HEK293 (cell line): ENCODE data around the gene CLIC3.

Experiments
- CTCF ChIA-PET: fragments of 350-600 bp; formaldehyde crosslinking; extraction: SDS; loops from one replicate; lab custom pipeline; 2021; ENCODE audit warnings: antibody characterized with exemption; lab: Yijun Ruan, JAX
- POLR2A ChIA-PET: fragments of 300-600 bp; formaldehyde crosslinking; extraction: SDS; loops from one replicate; lab custom pipeline; 2020; ENCODE audit warnings: antibody characterized with exemption, inconsistent platforms; lab: Yijun Ruan, JAX
- H3K27ac ChIP-seq: fragments of 200-500 bp; sonication (Bioruptor generic); 2 replicates; pipeline ENCODE4 v1.5.1; 2014; ENCODE audit warnings: low read depth, low read length, control low read depth, inconsistent platforms; ENCODE audit errors: extremely low read depth
- H3K36me3 ChIP-seq, 2 experiments: fragments of 200-500 bp in 1 of 2; sonication (Bioruptor generic) in 1 of 2; 1 replicate in 1 of 2; 2 replicates in 1 of 2; pipeline ENCODE4 v1.5.1; 2014 to 2017; ENCODE audit warnings: inconsistent platforms in 2 of 2, low read length in 2 of 2; ENCODE audit not compliant: control insufficient read depth in 2 of 2, insufficient read depth in 1 of 2
- H3K4me1 ChIP-seq: fragments of 200-500 bp; sonication (Bioruptor generic); 2 replicates; pipeline ENCODE4 v1.5.1; 2014; ENCODE audit warnings: mild to moderate bottlenecking, low read length, inconsistent platforms; ENCODE audit not compliant: control insufficient read depth, insufficient read depth
- H3K4me3 ChIP-seq: 2 replicates; pipeline ENCODE4 v1.5.1; 2011; ENCODE audit warnings: low read depth, mild to moderate bottlenecking, control low read depth, low read length, moderate library complexity
- H3K9me3 ChIP-seq: fragments of 200-500 bp; sonication (Bioruptor generic); 2 replicates; pipeline ENCODE4 v1.5.1; 2014; ENCODE audit warnings: low read depth, low read length, inconsistent platforms; ENCODE audit not compliant: control insufficient read depth, insufficient read depth
- BCL11A ChIP-seq: fragments of 450-650 bp; formaldehyde crosslinking; IDR thresholded peaks from 2 replicates; pipeline ENCODE4 v1.5.1; 2016; ENCODE audit warnings: low read depth, missing biosample characterization, missing genetic modification characterization
- BCL11B ChIP-seq: fragments of 450-650 bp; formaldehyde crosslinking; IDR thresholded peaks from 2 replicates; pipeline ENCODE4 v1.5.1; 2016; ENCODE audit warnings: low read depth, missing biosample characterization, missing genetic modification characterization
- EGR2 ChIP-seq: fragments of 450-650 bp; formaldehyde crosslinking; IDR thresholded peaks from 2 replicates; pipeline ENCODE4 v1.5.1; 2016; ENCODE audit warnings: low read depth, missing biosample characterization, missing genetic modification characterization
- GFI1B ChIP-seq: fragments of 450-650 bp; formaldehyde crosslinking; IDR thresholded peaks from 2 replicates; pipeline ENCODE4 v1.5.1; 2016; ENCODE audit warnings: missing biosample characterization, missing genetic modification characterization
- GLI2 ChIP-seq: fragments of 450-650 bp; formaldehyde crosslinking; IDR thresholded peaks from 2 replicates; pipeline ENCODE4; 2017; ENCODE audit warnings: missing biosample characterization, missing genetic modification characterization, low read depth, borderline replicate concordance
- KLF16 ChIP-seq: fragments of 450-650 bp; formaldehyde crosslinking; IDR thresholded peaks from 2 replicates; pipeline ENCODE4 v1.5.1; 2017; ENCODE audit warnings: missing biosample characterization, missing genetic modification characterization
- KLF7 ChIP-seq: fragments of 450-650 bp; formaldehyde crosslinking; IDR thresholded peaks from 2 replicates; pipeline ENCODE4 v1.5.1; 2016; ENCODE audit warnings: missing biosample characterization, missing genetic modification characterization, borderline replicate concordance
- ZBTB7A ChIP-seq: fragments of 450-650 bp; formaldehyde crosslinking; IDR thresholded peaks from 2 replicates; pipeline ENCODE4 v1.5.1; 2016; ENCODE audit warnings: low read depth, missing biosample characterization, missing genetic modification characterization
- ZNF221 ChIP-seq: fragments of 450-650 bp; formaldehyde crosslinking; IDR thresholded peaks from 2 replicates; pipeline ENCODE4 v1.5.1; 2017; ENCODE audit warnings: missing biosample characterization, missing genetic modification characterization, borderline replicate concordance
- ZNF223 ChIP-seq: fragments of 450-650 bp; formaldehyde crosslinking; IDR thresholded peaks from 2 replicates; pipeline ENCODE4 v1.5.1; 2016; ENCODE audit warnings: missing biosample characterization, missing genetic modification characterization
- ZNF280C ChIP-seq: fragments of 450-650 bp; formaldehyde crosslinking; IDR thresholded peaks from 2 replicates; pipeline ENCODE4 v1.5.1; 2016; ENCODE audit warnings: missing biosample characterization, missing genetic modification characterization
- ZNF292 ChIP-seq: fragments of 450-650 bp; formaldehyde crosslinking; IDR thresholded peaks from 2 replicates; pipeline ENCODE4 v1.5.1; 2016; ENCODE audit warnings: low read depth, missing biosample characterization, missing genetic modification characterization, borderline replicate concordance
- ZNF335 ChIP-seq: fragments of 450-650 bp; formaldehyde crosslinking; conservative IDR thresholded peaks from 2 replicates; pipeline ENCODE4 v1.5.1; 2016; ENCODE audit warnings: missing biosample characterization, missing genetic modification characterization
- ZNF341 ChIP-seq: fragments of 450-650 bp; formaldehyde crosslinking; IDR thresholded peaks from 2 replicates; pipeline ENCODE4; 2016; ENCODE audit warnings: low read depth, missing biosample characterization, missing genetic modification characterization
- ZNF416 ChIP-seq: fragments of 450-650 bp; formaldehyde crosslinking; IDR thresholded peaks from 2 replicates; pipeline ENCODE4 v1.5.1; 2016; ENCODE audit warnings: missing biosample characterization, missing genetic modification characterization
- ZNF473 ChIP-seq: fragments of 450-650 bp; formaldehyde crosslinking; IDR thresholded peaks from 2 replicates; pipeline ENCODE4 v1.5.1; 2017; ENCODE audit warnings: missing biosample characterization, missing genetic modification characterization
- ZNF514 ChIP-seq: fragments of 450-650 bp; formaldehyde crosslinking; IDR thresholded peaks from 2 replicates; pipeline ENCODE4 v1.5.1; 2016; ENCODE audit warnings: missing biosample characterization, missing genetic modification characterization
- ZNF558 ChIP-seq: fragments of 450-650 bp; formaldehyde crosslinking; IDR thresholded peaks from 2 replicates; pipeline ENCODE4 v1.5.1; 2016; ENCODE audit warnings: missing biosample characterization, missing genetic modification characterization
- ZNF600 ChIP-seq: fragments of 450-650 bp; formaldehyde crosslinking; IDR thresholded peaks from 2 replicates; pipeline ENCODE4 v1.5.1; 2016; ENCODE audit warnings: missing biosample characterization, missing genetic modification characterization
- ZNF610 ChIP-seq: fragments of 450-650 bp; formaldehyde crosslinking; IDR thresholded peaks from 2 replicates; pipeline ENCODE4 v1.5.1; 2016; ENCODE audit warnings: missing biosample characterization, missing genetic modification characterization, borderline replicate concordance
- ZSCAN23 ChIP-seq: fragments of 450-650 bp; formaldehyde crosslinking; IDR thresholded peaks from 2 replicates; pipeline ENCODE4 v1.5.1; 2016; ENCODE audit warnings: missing biosample characterization, missing genetic modification characterization
- TF ChIP-seq, protein P1 (sequence below): fragments of 450-650 bp; IDR thresholded peaks from 2 replicates; pipeline ENCODE4 v1.5.1; 2018; ENCODE audit warnings: missing biosample characterization, mild to moderate bottlenecking, missing genetic modification characterization
- TF ChIP-seq, protein P2 (sequence below): fragments of 450-650 bp; formaldehyde crosslinking; IDR thresholded peaks from 2 replicates; pipeline ENCODE4 v1.5.1; 2017; ENCODE audit warnings: missing biosample characterization, missing genetic modification characterization
- TF ChIP-seq, protein P3 (sequence below): fragments of 450-650 bp; formaldehyde crosslinking; IDR thresholded peaks from 2 replicates; pipeline ENCODE4 v1.5.1; 2016; ENCODE audit warnings: missing biosample characterization, missing genetic modification characterization
- TF ChIP-seq, protein P4 (sequence below): fragments of 450-650 bp; formaldehyde crosslinking; IDR thresholded peaks from 2 replicates; pipeline ENCODE4 v1.5.1; 2016; ENCODE audit warnings: missing biosample characterization, missing genetic modification characterization

The CLIC3 gene

GRCh38 chr9:136972743-136973142, 23.6 kb downstream of the CLIC3 start (continued):
- TF ChIP-seq, protein P1, sequence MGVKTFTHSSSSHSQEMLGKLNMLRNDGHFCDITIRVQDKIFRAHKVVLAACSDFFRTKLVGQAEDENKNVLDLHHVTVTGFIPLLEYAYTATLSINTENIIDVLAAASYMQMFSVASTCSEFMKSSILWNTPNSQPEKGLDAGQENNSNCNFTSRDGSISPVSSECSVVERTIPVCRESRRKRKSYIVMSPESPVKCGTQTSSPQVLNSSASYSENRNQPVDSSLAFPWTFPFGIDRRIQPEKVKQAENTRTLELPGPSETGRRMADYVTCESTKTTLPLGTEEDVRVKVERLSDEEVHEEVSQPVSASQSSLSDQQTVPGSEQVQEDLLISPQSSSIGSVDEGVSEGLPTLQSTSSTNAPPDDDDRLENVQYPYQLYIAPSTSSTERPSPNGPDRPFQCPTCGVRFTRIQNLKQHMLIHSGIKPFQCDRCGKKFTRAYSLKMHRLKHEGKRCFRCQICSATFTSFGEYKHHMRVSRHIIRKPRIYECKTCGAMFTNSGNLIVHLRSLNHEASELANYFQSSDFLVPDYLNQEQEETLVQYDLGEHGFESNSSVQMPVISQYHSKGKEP (tag by site-specific recombination), result no peak
- peak; percentile 32; the same call in 1 of the 2 replicates for TF ChIP-seq EGR2

GRCh38 chr9:136972335-136972734, 24.0 kb downstream of the CLIC3 start:
- H3K9me3 ChIP-seq, result no peaks in the 10 kb centered on the region
- H3K4me3 ChIP-seq, result no peak overlapping the region
- ChIA-PET POLR2A (no interaction called here), CTCF (no interaction called here)
- TF ChIP-seq ZNF223 (tag by site-specific recombination) (no peak), ZNF610 (tag by site-specific recombination) (no peak), GLI2 (tag by site-specific recombination) (no peak), ZNF558 (tag by site-specific recombination) (no peak), ZSCAN23 (tag by site-specific recombination) (no peak), KLF16 (no peak), BCL11B (peak; percentile 34; the same call in 1 of the 2 replicates), GFI1B (tag by site-specific recombination) (no peak), ZNF600 (no peak), BCL11A (peak; percentile 62; the same call in 1 of the 2 replicates), ZNF292 (tag by site-specific recombination) (no peak), ZNF221 (tag by site-specific recombination) (no peak), ZNF514 (tag by site-specific recombination) (no peak), ZNF341 (tag by site-specific recombination) (no peak), ZNF416 (tag by site-specific recombination) (no peak), ZBTB7A (0 out of 2 replicates have a peak, but pooled peaks have one; percentile 31), ZNF280C (tag by site-specific recombination) (no peak), ZNF473 (no peak), KLF7 (tag by site-specific recombination) (no peak), ZNF335 (no peak)
- TF ChIP-seq, protein P2, sequence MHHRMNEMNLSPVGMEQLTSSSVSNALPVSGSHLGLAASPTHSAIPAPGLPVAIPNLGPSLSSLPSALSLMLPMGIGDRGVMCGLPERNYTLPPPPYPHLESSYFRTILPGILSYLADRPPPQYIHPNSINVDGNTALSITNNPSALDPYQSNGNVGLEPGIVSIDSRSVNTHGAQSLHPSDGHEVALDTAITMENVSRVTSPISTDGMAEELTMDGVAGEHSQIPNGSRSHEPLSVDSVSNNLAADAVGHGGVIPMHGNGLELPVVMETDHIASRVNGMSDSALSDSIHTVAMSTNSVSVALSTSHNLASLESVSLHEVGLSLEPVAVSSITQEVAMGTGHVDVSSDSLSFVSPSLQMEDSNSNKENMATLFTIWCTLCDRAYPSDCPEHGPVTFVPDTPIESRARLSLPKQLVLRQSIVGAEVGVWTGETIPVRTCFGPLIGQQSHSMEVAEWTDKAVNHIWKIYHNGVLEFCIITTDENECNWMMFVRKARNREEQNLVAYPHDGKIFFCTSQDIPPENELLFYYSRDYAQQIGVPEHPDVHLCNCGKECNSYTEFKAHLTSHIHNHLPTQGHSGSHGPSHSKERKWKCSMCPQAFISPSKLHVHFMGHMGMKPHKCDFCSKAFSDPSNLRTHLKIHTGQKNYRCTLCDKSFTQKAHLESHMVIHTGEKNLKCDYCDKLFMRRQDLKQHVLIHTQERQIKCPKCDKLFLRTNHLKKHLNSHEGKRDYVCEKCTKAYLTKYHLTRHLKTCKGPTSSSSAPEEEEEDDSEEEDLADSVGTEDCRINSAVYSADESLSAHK (tag by site-specific recombination), result no peak
- TF ChIP-seq, protein P3, sequence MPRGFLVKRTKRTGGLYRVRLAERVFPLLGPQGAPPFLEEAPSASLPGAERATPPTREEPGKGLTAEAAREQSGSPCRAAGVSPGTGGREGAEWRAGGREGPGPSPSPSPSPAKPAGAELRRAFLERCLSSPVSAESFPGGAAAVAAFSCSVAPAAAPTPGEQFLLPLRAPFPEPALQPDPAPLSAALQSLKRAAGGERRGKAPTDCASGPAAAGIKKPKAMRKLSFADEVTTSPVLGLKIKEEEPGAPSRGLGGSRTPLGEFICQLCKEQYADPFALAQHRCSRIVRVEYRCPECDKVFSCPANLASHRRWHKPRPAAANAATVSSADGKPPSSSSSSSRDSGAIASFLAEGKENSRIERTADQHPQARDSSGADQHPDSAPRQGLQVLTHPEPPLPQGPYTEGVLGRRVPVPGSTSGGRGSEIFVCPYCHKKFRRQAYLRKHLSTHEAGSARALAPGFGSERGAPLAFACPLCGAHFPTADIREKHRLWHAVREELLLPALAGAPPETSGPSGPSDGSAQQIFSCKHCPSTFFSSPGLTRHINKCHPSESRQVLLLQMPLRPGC (tag by site-specific recombination), result no peak
- TF ChIP-seq, protein P4, sequence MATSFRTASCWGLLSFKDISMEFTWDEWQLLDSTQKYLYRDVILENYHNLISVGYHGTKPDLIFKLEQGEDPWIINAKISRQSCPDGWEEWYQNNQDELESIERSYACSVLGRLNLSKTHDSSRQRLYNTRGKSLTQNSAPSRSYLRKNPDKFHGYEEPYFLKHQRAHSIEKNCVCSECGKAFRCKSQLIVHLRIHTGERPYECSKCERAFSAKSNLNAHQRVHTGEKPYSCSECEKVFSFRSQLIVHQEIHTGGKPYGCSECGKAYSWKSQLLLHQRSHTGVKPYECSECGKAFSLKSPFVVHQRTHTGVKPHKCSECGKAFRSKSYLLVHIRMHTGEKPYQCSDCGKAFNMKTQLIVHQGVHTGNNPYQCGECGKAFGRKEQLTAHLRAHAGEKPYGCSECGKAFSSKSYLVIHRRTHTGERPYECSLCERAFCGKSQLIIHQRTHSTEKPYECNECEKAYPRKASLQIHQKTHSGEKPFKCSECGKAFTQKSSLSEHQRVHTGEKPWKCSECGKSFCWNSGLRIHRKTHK, result no peak
- H3K4me1 ChIP-seq, result no peaks in the 10 kb centered on the region
- H3K36me3 ChIP-seq, result no peaks in the 10 kb centered on the region
- no peak overlapping the region for H3K27ac ChIP-seq
